T follicular helper cell (primary cell): Measurements from ENCODE around the gene RSPH3.
"Not testable (repeated sequence)": the region's sequence is repeated elsewhere in the genome, so short reads cannot be mapped to it uniquely, and the experiment has no call there.

Source experiments
- DNase-seq: peaks from one replicate; pipeline ENCODE4 v3.0.0-alpha.2; 2020; ENCODE audit warnings: low read depth

Gene RSPH3

GRCh38 chr6:159023893-159024292 is 23.9 kb upstream of the RSPH3 start:
- no peak for DNase-seq

GRCh38 chr6:159020011-159020410 is 20.0 kb upstream of the RSPH3 start:
- no peak for DNase-seq

GRCh38 chr6:159017757-159018559 is 18.0 kb upstream of the RSPH3 start:
- no peak for DNase-seq

GRCh38 chr6:159014406-159014805 is 14.4 kb upstream of the RSPH3 start:
- no peak for DNase-seq

GRCh38 chr6:159013229-159013628 is 13.2 kb upstream of the RSPH3 start:
- DNase-seq: no peak

DNA sequence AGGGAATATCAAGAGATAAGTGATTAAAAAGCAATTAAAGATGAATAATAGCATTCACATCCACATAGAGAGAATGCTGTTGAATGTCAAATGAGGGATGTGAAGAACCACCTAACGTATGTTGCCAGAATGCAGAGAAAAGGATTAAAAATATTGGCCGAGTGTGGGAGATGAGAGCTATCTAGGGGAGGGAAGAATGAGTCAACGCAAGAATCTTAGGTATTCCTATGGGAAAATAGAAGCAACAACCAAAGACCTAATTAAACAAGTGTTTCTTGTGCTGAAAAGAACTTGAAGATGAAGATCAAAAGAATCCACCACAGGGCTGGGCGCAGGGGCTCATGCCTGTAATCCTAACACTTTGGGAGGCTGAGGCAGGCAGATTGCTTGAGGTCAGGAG is 12.2 kb upstream of the RSPH3 start:
- no peak for DNase-seq

DNA sequence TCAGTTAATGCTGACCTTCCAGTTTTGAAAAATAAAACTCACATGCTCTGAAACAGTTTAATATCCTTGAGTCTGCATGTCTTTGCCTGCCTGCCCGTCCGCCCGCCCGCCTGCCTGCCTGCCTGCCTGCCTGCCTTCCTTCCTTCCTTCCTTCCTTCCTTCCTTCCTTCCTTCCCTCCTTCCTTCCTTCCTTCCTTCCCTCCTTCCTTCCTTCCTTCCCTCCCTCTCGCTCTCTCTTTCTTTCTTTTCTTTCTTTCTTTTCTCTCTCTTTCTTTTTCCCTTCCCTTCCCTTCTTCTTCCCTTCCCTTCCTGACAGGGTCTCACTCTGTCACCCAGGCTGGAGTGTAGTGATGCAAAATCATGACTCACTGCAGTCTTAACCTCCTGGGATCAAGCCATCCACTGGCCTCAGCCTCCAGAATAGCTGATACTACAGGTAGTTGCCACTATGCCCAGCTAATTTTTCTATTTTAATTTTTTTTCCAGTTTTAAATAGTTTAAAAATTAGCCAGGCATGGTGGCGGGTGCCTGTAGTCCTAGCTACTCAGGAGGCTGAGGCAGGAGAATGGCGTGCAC is 10.1 kb upstream of the RSPH3 start:
- DNase-seq: not testable (repeated sequence)

DNA sequence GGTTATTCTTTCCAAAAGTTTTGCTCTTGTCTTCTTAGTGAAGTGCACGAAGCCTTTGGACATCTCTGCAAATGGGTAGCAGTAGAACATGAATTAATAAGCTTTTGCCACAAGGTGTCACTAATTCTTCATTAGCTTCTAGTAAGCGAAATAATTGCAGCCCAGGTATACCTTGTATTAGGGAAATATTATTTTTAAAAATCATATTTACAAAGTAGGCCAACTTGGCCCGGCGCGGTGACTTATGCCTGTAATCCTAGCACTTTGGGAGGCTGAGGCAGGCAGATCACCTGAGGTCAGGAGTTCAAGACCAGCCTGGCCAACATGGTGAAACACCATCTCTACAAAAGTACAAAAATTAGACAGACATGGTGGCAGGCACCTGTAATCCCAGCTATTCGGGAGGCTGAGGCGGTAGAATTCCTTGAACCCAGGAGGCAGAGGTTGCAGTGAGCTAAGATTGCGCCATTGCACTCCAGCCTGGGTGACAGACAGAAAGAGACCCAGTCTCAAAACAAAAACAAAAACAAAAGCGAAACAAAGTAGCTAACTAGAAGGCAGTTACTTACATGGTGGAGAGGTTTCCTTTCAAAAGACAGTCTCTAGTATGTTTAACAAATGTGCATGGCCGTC is 8.8 kb upstream of the RSPH3 start:
- DNase-seq: no peak

DNA sequence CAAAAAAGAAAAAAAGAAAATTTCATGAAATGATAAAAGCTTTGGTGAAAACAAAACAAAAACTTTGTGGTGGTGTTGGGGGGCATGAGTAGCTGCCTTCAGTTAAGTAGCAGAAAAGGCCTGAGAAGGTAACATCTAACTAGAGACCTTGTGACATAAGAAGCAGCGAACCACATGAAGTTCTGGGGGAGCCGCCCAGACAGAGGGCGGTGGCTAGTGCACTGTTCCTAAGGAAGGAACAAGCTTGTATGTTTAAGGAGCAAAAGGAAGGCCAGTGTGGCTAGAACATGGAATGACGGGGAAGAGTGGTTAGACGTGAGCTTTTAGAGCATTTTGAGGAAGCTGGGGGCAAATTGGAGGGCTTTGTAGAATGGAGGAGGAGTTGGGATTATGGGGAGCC is 7.5 kb upstream of the RSPH3 start:
- DNase-seq: no peak

DNA sequence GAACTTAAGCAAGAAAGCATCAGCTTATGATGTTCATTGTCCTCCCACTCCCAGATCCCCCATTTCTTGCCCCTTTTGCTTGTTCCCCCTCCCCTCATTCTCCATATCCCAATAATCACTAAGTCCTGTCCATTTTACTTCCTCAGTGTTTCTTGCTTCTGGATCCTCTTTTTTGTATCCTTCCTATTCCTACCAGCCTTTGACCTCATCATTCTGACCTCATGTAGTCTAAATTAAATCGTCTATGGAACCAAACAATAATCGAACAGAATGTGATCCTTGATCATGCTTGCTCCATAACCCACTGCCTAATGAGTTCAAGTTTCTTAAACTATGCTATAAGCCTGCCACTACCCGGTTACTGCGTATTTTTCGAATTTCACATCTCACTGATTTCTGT is 5.4 kb upstream of the RSPH3 start:
- no peak for DNase-seq

GRCh38 chr6:159004592-159004991 is 4.6 kb upstream of the RSPH3 start:
- no peak for DNase-seq

DNA sequence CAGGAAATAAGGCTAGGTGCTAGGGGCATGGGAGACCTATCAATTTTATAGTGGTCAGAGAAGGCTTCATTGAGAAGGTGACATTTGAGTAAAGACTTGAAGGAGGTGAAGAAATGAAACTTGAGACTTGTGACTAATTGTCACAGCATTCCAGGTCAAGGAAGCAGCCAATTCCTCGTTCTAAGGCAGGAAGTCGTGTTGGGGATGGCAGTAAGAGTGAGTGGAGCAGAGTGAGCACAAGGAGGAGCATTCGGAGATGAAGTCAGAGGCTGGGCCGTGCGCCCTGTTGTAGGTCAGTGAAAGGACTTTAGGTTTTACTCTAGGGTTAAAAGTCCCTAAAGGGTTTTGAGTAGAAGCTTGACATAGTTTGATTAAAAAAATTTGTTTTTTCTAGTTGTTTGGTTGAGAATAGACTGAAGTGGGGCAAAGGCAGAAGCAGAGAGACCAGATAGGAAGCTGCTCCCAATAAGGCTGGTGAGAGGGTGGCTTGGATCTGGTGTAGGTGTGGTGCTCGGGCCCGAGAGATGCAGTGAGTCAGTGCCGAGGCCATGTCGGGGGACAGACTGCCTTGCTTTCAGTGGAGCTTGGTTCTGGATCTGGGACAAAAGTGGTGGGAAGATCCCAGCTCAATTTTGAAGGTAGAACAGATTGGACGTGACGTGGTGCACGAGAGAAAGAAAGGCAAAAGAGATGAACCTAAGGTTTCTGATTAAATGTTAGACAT is 2.6 kb upstream of the RSPH3 start:
- no peak for DNase-seq

DNA sequence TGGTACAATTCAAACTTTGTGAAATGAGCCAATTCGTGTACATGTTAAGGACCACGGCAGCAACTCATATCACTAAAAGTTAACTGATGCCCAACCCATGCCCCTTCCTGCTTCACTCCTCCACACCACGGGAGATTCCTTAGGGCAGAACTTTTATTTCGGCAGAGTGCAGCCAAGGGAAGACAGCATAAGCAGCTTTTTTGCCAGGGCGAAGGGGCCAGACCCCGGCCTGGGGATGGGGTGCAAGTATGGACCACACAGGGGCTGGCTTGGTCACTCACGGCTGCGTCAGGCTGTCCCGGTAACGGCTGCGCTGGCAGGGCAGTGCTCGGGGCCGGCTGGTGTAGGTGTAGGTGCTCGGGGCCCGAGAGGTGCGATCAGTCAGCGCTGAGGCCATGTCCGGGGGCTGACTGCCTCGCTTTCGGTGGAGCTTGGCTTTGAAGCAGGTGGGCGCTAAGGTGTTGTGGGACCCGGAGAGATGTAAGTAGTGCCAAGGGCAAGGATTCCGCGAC is 792 bp downstream of the RSPH3 start:
- no peak for DNase-seq

GRCh38 chr6:158996856-158997255 is 3.1 kb downstream of the RSPH3 start:
- no peak for DNase-seq

GRCh38 chr6:158993639-158994038 is 6.4 kb downstream of the RSPH3 start:
- no peak for DNase-seq

DNA sequence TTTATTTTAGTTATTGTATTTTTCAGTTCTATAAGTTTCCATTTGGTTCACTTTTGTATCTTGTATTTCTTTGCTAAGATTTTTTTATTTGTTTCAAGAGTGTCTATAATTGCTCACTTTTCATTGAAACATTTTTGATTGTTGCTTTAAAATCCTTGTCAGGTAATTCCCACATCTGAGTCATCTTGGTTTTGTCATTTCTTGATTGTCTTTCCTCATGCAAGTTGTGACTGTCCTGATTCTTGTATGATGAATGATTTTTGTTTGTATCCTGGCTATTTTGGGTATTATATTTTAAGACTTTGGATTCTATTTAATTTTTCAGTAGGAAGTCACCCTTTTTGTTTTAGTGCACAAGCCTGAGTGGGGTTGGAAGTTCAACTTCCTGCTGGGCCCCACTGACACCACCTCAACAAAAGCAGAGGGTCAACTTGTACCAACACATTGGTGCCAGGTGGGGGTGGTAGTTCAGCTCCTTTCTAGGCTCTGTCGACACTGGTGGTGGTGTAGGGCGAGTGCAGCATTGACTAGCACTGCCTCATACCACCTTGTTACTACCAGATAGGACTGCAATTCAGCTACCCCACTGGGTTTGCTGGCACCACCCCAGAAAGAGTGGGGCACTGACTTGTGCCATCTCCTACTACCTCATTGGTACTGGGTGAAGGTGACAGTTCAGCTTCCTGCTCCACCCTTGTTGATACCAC is 8.8 kb downstream of the RSPH3 start:
- DNase-seq: no peak

DNA sequence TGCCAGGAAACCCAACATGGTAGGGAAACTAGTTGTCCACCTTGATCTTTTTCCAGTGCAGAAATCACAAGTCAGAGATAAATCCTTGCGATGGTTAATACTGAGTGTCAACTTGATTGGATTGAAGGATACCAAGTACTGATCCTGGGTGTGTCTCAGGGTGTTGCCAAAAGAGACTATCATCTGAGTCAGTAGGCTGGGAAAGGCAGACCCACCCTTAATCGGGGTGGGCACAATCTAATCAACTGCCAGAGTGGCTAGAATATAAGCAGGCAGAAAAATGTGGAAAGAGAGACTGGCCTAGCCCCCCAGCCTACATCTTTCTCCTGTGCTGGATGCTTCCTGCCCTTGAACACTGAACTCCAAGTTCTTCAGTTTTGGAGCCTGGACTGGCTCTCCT is 10.3 kb downstream of the RSPH3 start:
- not testable (repeated sequence) for DNase-seq

DNA sequence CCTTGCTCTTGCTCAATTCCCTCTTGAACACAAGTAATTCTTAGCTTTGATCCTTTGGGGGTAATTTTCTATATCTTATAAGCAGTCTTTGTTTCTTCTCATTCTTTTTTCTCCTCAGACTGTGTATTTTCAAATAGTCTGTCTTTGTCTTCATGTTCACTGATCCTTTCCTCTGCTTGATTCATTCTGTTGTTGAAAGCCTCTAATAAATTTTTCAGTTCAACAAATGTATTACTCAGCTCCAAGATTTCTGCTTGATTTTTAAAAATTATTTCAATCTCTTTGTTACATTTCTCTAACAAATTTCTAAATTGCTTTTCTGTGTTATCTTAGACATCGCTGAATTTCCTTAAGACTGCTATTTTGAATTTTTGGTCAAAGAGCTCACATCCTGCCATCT is 11.5 kb downstream of the RSPH3 start:
- DNase-seq: no peak

- DNase-seq: no peak
Observed at GRCh38 chr6:158987657-158988056, 12.3 kb downstream of the RSPH3 start.

GRCh38 chr6:158978757-158979156 is 21.2 kb downstream of the RSPH3 start:
- DNase-seq: no peak

GRCh38 chr6:158977382-158977781 is 22.6 kb downstream of the RSPH3 start:
- DNase-seq: no peak
